PC-3 (cell line): Measurements from ENCODE around the gene KRT82.

Source experiments
- EZH2 ChIP-seq: fragments of 300-600 bp; sonication (generic); IDR thresholded peaks from one replicate; pipeline ENCODE4 v1.6.1; 2017; ENCODE audit warnings: antibody characterized with exemption, mild to moderate bottlenecking, low read length; ENCODE audit not compliant: unreplicated experiment
- EZH2phosphoT487 ChIP-seq: fragments of 300-600 bp; sonication (generic); IDR thresholded peaks from 2 replicates; pipeline ENCODE4 v1.6.1; 2018; ENCODE audit warnings: mild to moderate bottlenecking, antibody characterized with exemption, low read length, borderline replicate concordance
- TF ChIP-seq, protein P1 (sequence below): fragments of 300-600 bp; sonication (generic); conservative IDR thresholded peaks from 2 replicates; pipeline ENCODE4 v1.5.1; 2017; ENCODE audit warnings: antibody characterized with exemption, low read depth, mild to moderate bottlenecking, low read length

DNA sequence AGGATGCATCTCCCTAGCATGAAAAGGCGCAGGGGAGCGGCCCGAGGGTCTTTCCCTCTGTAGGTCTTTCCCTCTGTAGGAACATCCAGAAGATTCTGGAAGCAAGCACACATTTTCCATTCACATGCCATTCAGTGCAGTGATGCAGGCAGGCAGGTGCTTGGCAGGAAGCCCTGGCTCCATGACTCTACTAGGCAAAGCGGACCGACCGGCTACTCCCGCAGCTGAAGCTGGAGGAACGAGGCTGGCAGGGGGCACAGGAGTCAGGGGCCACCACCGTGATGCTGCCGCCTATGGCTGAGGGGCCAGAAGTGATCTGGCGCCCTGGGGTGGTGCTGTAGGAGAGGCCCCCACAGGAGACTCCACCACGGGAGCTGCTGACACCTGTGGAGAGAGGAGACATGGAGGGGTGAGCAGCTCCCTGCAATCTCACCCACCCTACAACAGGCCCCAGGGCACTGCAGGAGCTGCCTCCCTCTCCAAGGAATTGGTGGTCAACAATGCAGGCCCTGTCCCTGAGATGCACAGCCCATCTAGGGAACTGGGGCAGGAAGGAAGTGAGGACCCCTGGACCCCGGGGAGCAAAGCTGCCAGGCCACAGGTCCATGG lies 45.4 kb downstream of the KRT82 start:
- TF ChIP-seq, protein P1, sequence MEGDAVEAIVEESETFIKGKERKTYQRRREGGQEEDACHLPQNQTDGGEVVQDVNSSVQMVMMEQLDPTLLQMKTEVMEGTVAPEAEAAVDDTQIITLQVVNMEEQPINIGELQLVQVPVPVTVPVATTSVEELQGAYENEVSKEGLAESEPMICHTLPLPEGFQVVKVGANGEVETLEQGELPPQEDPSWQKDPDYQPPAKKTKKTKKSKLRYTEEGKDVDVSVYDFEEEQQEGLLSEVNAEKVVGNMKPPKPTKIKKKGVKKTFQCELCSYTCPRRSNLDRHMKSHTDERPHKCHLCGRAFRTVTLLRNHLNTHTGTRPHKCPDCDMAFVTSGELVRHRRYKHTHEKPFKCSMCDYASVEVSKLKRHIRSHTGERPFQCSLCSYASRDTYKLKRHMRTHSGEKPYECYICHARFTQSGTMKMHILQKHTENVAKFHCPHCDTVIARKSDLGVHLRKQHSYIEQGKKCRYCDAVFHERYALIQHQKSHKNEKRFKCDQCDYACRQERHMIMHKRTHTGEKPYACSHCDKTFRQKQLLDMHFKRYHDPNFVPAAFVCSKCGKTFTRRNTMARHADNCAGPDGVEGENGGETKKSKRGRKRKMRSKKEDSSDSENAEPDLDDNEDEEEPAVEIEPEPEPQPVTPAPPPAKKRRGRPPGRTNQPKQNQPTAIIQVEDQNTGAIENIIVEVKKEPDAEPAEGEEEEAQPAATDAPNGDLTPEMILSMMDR: no peak
- TF ChIP-seq EZH2 (no peak), EZH2phosphoT487 (no peak)
